Common myeloid progenitor, CD34-positive (primary cell): ENCODE results near the gene FASTK.

Source experiments
- CTCF ChIA-PET: fragments of 350-600 bp; sonication (Branson Sonifier 250); formaldehyde crosslinking; loops from one replicate; lab custom pipeline; 2021; ENCODE audit warnings: antibody characterized with exemption; lab: Charles Lee
- POLR2A ChIA-PET: fragments of 350-600 bp; sonication (Branson Sonifier 250); formaldehyde crosslinking; loops from one replicate; lab custom pipeline; 2021; ENCODE audit warnings: antibody characterized with exemption; lab: Charles Lee
- DNase-seq, 3 donors: peaks; one replicate each; pipeline versions ENCODE4 v3.0.0 to v3.0.0-alpha.2; 2013
- H3K27ac ChIP-seq, 2 experiments: 1 replicate in 1 of 2; 2 replicates in 1 of 2; pipeline ENCODE4 v1.7.0; 2013; ENCODE audit warnings: inconsistent platforms in 2 of 2, low read length in 2 of 2, mild to moderate bottlenecking in 2 of 2, low read depth in 1 of 2, moderate library complexity in 1 of 2; ENCODE audit not compliant: severe bottlenecking in 2 of 2, insufficient read depth in 1 of 2, poor library complexity in 1 of 2
- H3K27me3 ChIP-seq, 5 experiments: replicated peaks in 2 of 5; 1 replicate in 3 of 5; 2 replicates in 2 of 5; pipeline versions ENCODE4 v1.6.1 to v1.7.0; 2013; ENCODE audit warnings: low read length in 4 of 5, mild to moderate bottlenecking in 2 of 5, moderate library complexity in 2 of 5, inconsistent platforms in 1 of 5; ENCODE audit not compliant: insufficient read depth in 5 of 5, control insufficient read depth in 4 of 5
- H3K36me3 ChIP-seq, 4 experiments: 1 replicate in 2 of 4; 2 replicates in 2 of 4; pipeline versions ENCODE4 v1.6.1 to v1.7.0; 2013; ENCODE audit warnings: low read length in 3 of 4, control low read depth in 1 of 4, mild to moderate bottlenecking in 1 of 4; ENCODE audit not compliant: control insufficient read depth in 4 of 4, insufficient read depth in 4 of 4
- H3K4me1 ChIP-seq, 4 experiments: 1 replicate in 3 of 4; 2 replicates in 1 of 4; pipeline versions ENCODE4 v1.6.1 to v1.7.1; 2013; ENCODE audit warnings: low read length in 3 of 4, mild to moderate bottlenecking in 3 of 4, control low read depth in 1 of 4, inconsistent platforms in 1 of 4, moderate library complexity in 1 of 4; ENCODE audit not compliant: control insufficient read depth in 4 of 4, insufficient read depth in 4 of 4; ENCODE audit errors: control extremely low read depth in 1 of 4
- H3K4me3 ChIP-seq, 7 experiments: 1 replicate in 4 of 7; 2 replicates in 3 of 7; pipeline versions ENCODE4 v1.5.1 to v1.7.0; 2013; ENCODE audit warnings: mild to moderate bottlenecking in 7 of 7, low read length in 6 of 7, moderate library complexity in 6 of 7, inconsistent platforms in 2 of 7, low read depth in 2 of 7, control low read depth in 1 of 7; ENCODE audit not compliant: insufficient read depth in 4 of 7, control insufficient read depth in 1 of 7; ENCODE audit errors: extremely low read depth in 1 of 7
- H3K9me3 ChIP-seq, 5 experiments: 1 replicate in 4 of 5; 2 replicates in 1 of 5; pipeline versions ENCODE4 v1.6.1 to v1.7.1; 2013; ENCODE audit warnings: low read length in 4 of 5, mild to moderate bottlenecking in 2 of 5, inconsistent platforms in 1 of 5, low read depth in 1 of 5, moderate library complexity in 1 of 5; ENCODE audit not compliant: control insufficient read depth in 4 of 5, insufficient read depth in 2 of 5; ENCODE audit errors: control extremely low read depth in 1 of 5
- WGBS: methylation state at CpG from one replicate; pipeline ENCODE4 v1.1.5; 2013; ENCODE audit not compliant: insufficient coverage; 5-methylcytosine and 5-hydroxymethylcytosine counted together

FASTK gene

GRCh38 chr7:151051108-151051507 is 29.5 kb downstream of the FASTK start:
- H3K4me3 ChIP-seq, result no peak overlapping the region
- WGBS, result 3% methylated on average over 40 of the region's 50 CpGs
- POLR2A ChIA-PET, result no interaction called here

DNA sequence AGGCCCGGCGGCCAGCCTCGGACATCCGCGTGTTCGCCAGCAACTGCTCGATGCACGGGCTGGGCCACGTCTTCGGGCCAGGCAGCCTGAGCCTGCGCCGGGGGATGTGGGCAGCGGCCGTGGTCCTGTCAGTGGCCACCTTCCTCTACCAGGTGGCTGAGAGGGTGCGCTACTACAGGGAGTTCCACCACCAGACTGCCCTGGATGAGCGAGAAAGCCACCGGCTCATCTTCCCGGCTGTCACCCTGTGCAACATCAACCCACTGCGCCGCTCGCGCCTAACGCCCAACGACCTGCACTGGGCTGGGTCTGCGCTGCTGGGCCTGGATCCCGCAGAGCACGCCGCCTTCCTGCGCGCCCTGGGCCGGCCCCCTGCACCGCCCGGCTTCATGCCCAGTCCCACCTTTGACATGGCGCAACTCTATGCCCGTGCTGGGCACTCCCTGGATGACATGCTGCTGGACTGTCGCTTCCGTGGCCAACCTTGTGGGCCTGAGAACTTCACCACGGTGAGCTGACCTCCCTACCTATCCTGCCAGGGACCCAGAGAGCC is 31.6 kb downstream of the FASTK start:
- ChIA-PET POLR2A (no interaction called here), CTCF (no interaction called here)
- DNase-seq, result no peak
- Histone ChIP-seq H3K36me3 (peaks cover 0 to 7% (median 1%) of the 10 kb centered on the region in 4 experiments), H3K4me3 (no peak overlapping the region), H3K27me3 (peaks cover 0 to 13% (median 0%) of the 10 kb centered on the region in 5 experiments), H3K4me1 (peaks cover 0 to 44% (median 35%) of the 10 kb centered on the region in 4 experiments), H3K9me3 (no peaks in the 10 kb centered on the region), H3K27ac (no peak overlapping the region)
- WGBS, result 98% methylated on average over 38 of the region's 38 CpGs

More at GRCh38 chr7:151051108-151051507, 29.5 kb downstream of the FASTK start:
- peaks cover 0 to 13% (median 0%) of the 10 kb centered on the region in 5 experiments for H3K27me3 ChIP-seq
- CTCF ChIA-PET, result interaction anchor here (0.8 to 1.5 kb wide), 5 partner anchors 10 to 62 kb away, joined by 3 to 5 read pairs (median 3); no protein-coding TSS in a partner anchor
- H3K27ac ChIP-seq, result no peak overlapping the region
- peaks cover 0 to 44% (median 34%) of the 10 kb centered on the region in 4 experiments for H3K4me1 ChIP-seq
- H3K9me3 ChIP-seq, result no peaks in the 10 kb centered on the region
- peaks cover 0 to 3% (median 1%) of the 10 kb centered on the region in 4 experiments for H3K36me3 ChIP-seq
- DNase-seq, result peak; percentile 87 to 93 (median 93)

DNA sequence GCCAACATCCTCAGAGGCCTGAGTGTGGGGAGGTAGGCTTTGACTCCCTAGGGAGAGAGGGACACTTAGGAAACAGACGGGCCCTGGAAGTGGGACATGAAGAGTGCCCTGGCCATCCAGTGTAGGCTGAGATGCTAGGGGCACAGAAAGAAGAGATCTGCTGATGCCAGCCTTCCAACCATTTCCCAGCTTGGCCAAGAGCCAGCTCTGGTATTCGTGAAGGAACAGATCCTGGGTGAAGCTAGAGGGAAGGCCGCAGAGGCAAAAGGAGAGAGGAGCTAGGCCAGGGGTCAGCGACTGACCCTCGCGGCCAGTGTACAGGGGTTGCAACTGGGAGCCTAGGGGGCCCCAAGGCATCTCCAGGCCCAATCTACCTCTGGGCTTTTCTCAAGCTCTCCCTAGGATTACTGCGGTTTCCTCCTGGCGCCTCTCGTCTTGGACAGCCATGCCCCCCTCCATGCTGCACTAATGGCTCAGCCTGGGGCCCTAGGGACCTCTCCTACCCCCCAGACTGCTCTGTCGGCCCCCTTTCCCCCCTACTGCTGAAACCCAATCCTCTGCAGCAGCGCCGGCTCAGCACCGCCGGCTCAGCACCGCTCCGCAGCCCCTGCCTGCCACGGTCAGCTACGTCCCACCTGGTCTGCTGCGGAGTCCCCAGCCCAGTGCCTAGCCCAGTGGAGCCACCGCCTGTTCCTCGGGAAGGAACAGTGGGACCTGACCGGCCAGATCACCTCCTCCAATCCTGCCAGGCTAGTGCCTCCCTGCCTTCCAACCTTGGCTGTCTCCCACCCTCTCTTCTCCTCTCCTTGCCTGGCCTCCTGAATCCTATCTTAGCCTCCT is 32.4 kb downstream of the FASTK start, which contains the start of gene ASIC3:
Gene ASIC3, plus strand, starts transcription at position 556 of the 840 bp plus-strand sequence. CDS start 355 bp downstream, outside the sequence.
- POLR2A ChIA-PET, result no interaction called here
- 92% methylated on average over 15 of the region's 22 CpGs for WGBS
- H3K4me1 ChIP-seq, result peaks cover 0 to 40% (median 32%) of the 10 kb centered on the region in 4 experiments
- no peaks in the 10 kb centered on the region for H3K9me3 ChIP-seq
- H3K4me3 ChIP-seq, result no peak within 1 kb of the TSS
- peaks cover 0 to 13% (median 0%) of the 10 kb centered on the region in 5 experiments for H3K27me3 ChIP-seq
- DNase-seq, result no peak
- peaks cover 0 to 7% (median 4%) of the 10 kb centered on the region in 4 experiments for H3K36me3 ChIP-seq
- no peak within 1 kb of the TSS for H3K27ac ChIP-seq
- CTCF ChIA-PET, result interaction anchor here (0.7 to 1.9 kb wide), 2 partner anchors 30 to 170 kb away, joined by 3 to 6 read pairs; no protein-coding TSS in a partner anchor

GRCh38 chr7:151046603-151047573 is 33.7 kb downstream of the FASTK start:
- H3K27ac ChIP-seq, result no peak overlapping the region
- H3K4me1 ChIP-seq, result peaks cover 0 to 27% (median 25%) of the 10 kb centered on the region in 4 experiments
- 29% methylated on average over 3 of the region's 14 CpGs for WGBS
- no peaks in the 10 kb centered on the region for H3K9me3 ChIP-seq
- H3K27me3 ChIP-seq, result peaks cover 0 to 13% (median 0%) of the 10 kb centered on the region in 5 experiments
- ChIA-PET CTCF (interaction anchor here (0.8 to 1.9 kb wide), 4 partner anchors 10 to 61 kb away, joined by 3 to 6 read pairs (median 4); no protein-coding TSS in a partner anchor), POLR2A (interaction anchor here (0.6 to 1.4 kb wide), 3 partner anchors 15 to 42 kb away, joined by 3 to 5 read pairs (median 4); no protein-coding TSS in a partner anchor)
- DNase-seq, result peak in 2 of 3 donors; percentile 78 to 81
- H3K4me3 ChIP-seq, result peak overlapping the region in 1 of 7 experiments; percentile 42
- peaks cover 0 to 6% (median 5%) of the 10 kb centered on the region in 4 experiments for H3K36me3 ChIP-seq

GRCh38 chr7:151045967-151046366 is 34.6 kb downstream of the FASTK start:
- Histone ChIP-seq H3K27me3 (peaks cover 0 to 10% (median 0%) of the 10 kb centered on the region in 5 experiments), H3K4me3 (no peak overlapping the region), H3K36me3 (peaks cover 0 to 7% (median 5%) of the 10 kb centered on the region in 4 experiments), H3K9me3 (no peaks in the 10 kb centered on the region), H3K27ac (no peak overlapping the region), H3K4me1 (peaks cover 0 to 19% (median 18%) of the 10 kb centered on the region in 4 experiments)
- WGBS, result 90% methylated on average over 7 of the region's 9 CpGs
- ChIA-PET CTCF (interaction anchor here (0.8 to 1.5 kb wide), 4 partner anchors 9 to 62 kb away, joined by 3 to 4 read pairs (median 3); no protein-coding TSS in a partner anchor), POLR2A (interaction anchor here (0.7 kb wide), 1 partner anchor 14 kb away, joined by 3 read pairs; no protein-coding TSS in a partner anchor)
- no peak for DNase-seq

- Histone ChIP-seq H3K4me1 (peaks cover 0 to 23% (median 18%) of the 10 kb centered on the region in 4 experiments), H3K27ac (no peak overlapping the region), H3K4me3 (no peak overlapping the region), H3K27me3 (peaks cover 0 to 3% (median 0%) of the 10 kb centered on the region in 5 experiments), H3K36me3 (peaks cover 0 to 7% (median 5%) of the 10 kb centered on the region in 4 experiments), H3K9me3 (no peaks in the 10 kb centered on the region)
- POLR2A ChIA-PET, result no interaction called here
- CTCF ChIA-PET, result interaction anchor here (1.4 to 1.9 kb wide), 3 partner anchors 10 to 27 kb away, joined by 3 to 5 read pairs (median 4); no protein-coding TSS in a partner anchor
- WGBS, result 98% methylated on average over 9 of the region's 11 CpGs
- DNase-seq, result no peak
These were observed 35.3 kb downstream of the FASTK start for GRCh38 chr7:151045262-151045661.
